Lower lobe of right lung (tissue), 2 donors: Measurements from ENCODE around the gene GFER. TPM values are rescaled to one million over a fixed set of nuclear protein-coding genes. Genes with fewer than 3 reads are reported as not detected.

ENCODE experiments used
- ATAC-seq, 2 donors: fragments of 200-7000 bp; cut with Tn5 transposase; one replicate each; pipeline ENCODE4 v1.9.1; 2020 to 2022; ENCODE audit warnings: mild to moderate bottlenecking in 2 of 2, moderate library complexity in 2 of 2
- DNase-seq: peaks from one replicate; pipeline ENCODE4 v3.0.0-alpha.2; 2020
- H3K27ac ChIP-seq: fragments of 200-600 bp; one replicate; pipeline ENCODE4 v1.8.0; 2022
- H3K27me3 ChIP-seq: fragments of 200-600 bp; one replicate; pipeline ENCODE4 v1.8.0; 2022; ENCODE audit warnings: low read depth
- H3K36me3 ChIP-seq: fragments of 200-600 bp; one replicate; pipeline ENCODE4 v1.8.0; 2022; ENCODE audit warnings: mild to moderate bottlenecking
- H3K4me1 ChIP-seq: fragments of 200-600 bp; one replicate; pipeline ENCODE4 v1.8.0; 2022
- H3K4me3 ChIP-seq: fragments of 200-600 bp; one replicate; pipeline ENCODE4 v1.8.0; 2022; ENCODE audit warnings: mild to moderate bottlenecking
- H3K9me3 ChIP-seq: fragments of 200-600 bp; one replicate; pipeline ENCODE4 v1.8.0; 2022
- CTCF ChIP-seq: fragments of 200-600 bp; IDR thresholded peaks from one replicate; pipeline ENCODE4 v1.8.0; 2022; ENCODE audit warnings: antibody characterized with exemption, mild to moderate bottlenecking
- intact Hi-C: fragments of 100-400 bp; cut with DNase I; formaldehyde crosslinking; loops from one replicate; pipeline ENCODE4 v1.11.0; 2022
- total RNA-seq: library from RNA; stranded (reverse); fragmentation: NEBNext Ultra II Directional; extraction: Animal tissue kit (Norgen Biotek cat#: 25700); gene quantifications from one replicate; pipeline ENCODE4 v1.2.1, GENCODE V29; 2021
- donor health status: DM: no; HTN: yes; CAD: no; lungs with severe emphysema.

GFER gene
- total RNA-seq, 1 donor from 2014 or later: 24.7 TPM

GRCh38 chr16:1999866-2000514 lies 16.0 kb downstream of the GFER start:
- ATAC-seq (no peak), DNase-seq (no peak)
- intact Hi-C loops: no loop called here
- TF ChIP-seq CTCF: no peak
- Histone ChIP-seq H3K36me3 (peaks cover 73% of the 10 kb centered on the region), H3K27ac (no peak overlapping the region), H3K4me1 (peaks cover 31% of the 10 kb centered on the region), H3K9me3 (no peaks in the 10 kb centered on the region), H3K4me3 (no peak overlapping the region), H3K27me3 (no peaks in the 10 kb centered on the region)

- DNase-seq: no peak
- Histone ChIP-seq H3K4me1 (peaks cover 42% of the 10 kb centered on the region), H3K9me3 (no peaks in the 10 kb centered on the region), H3K27me3 (no peaks in the 10 kb centered on the region), H3K36me3 (peaks cover 73% of the 10 kb centered on the region), H3K4me3 (no peak overlapping the region), H3K27ac (no peak overlapping the region)
- no peak for TF ChIP-seq CTCF
- no peak for ATAC-seq
- intact Hi-C loops: no loop called here
These were observed 17.0 kb downstream of the GFER start for GRCh38 chr16:2001035-2001434.

- ATAC-seq (no peak), DNase-seq (no peak)
- H3K9me3 ChIP-seq: no peaks in the 10 kb centered on the region
- no peak for TF ChIP-seq CTCF
- intact Hi-C loops: no loop called here
- peaks cover 69% of the 10 kb centered on the region for H3K36me3 ChIP-seq
- H3K4me1 ChIP-seq: peaks cover 45% of the 10 kb centered on the region
- no peak overlapping the region for H3K27ac ChIP-seq
- H3K27me3 ChIP-seq: no peaks in the 10 kb centered on the region
- no peak overlapping the region for H3K4me3 ChIP-seq
These were observed 17.7 kb downstream of the GFER start for GRCh38 chr16:2001456-2002355.

- DNase-seq: no peak
- ATAC-seq: no peak
These were observed 18.6 kb downstream of the GFER start for GRCh38 chr16:2002406-2003230.

More at GRCh38 chr16:2002406-2003230, 18.6 kb downstream of the GFER start:
- peaks cover 49% of the 10 kb centered on the region for H3K4me1 ChIP-seq
- H3K27ac ChIP-seq: no peak overlapping the region
- H3K4me3 ChIP-seq: no peak overlapping the region
- TF ChIP-seq CTCF: no peak
- H3K9me3 ChIP-seq: no peaks in the 10 kb centered on the region
- intact Hi-C loops: no loop called here
- H3K36me3 ChIP-seq: peaks cover 60% of the 10 kb centered on the region
- H3K27me3 ChIP-seq: no peaks in the 10 kb centered on the region
